Activated CD4-positive, alpha-beta T cell treated with anti-CD3 and anti-CD28 coated beads for 24 hours (primary cell): ENCODE measurements around the gene ARHGAP24.

Experiments
- DNase-seq, 2 donors: peaks; one replicate each; pipeline ENCODE4 v3.0.0-alpha.2; 2020; ENCODE audit warnings: low read depth in 2 of 2

Gene ARHGAP24

DNA sequence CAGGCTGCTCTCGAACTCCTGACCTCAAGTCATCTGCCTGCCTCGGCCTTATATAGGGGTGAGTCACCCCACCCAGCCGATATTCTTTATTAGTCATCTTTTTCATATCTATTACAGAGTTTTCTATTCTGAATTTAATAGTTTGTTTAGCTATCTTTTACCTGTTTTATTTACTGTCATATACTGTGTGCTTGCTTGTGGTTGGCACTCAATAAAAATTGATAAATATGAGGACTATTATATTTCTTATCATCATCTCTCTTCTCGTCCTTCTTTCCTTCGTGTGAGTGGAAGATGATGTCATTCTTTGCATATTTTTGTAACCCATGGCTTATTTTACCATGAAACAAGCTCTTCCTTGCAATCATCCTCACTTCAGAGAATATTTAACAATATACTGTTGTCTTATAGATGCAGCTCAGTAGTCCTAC is 265.5 kb downstream of the ARHGAP24 start:
- no peak for DNase-seq

DNA sequence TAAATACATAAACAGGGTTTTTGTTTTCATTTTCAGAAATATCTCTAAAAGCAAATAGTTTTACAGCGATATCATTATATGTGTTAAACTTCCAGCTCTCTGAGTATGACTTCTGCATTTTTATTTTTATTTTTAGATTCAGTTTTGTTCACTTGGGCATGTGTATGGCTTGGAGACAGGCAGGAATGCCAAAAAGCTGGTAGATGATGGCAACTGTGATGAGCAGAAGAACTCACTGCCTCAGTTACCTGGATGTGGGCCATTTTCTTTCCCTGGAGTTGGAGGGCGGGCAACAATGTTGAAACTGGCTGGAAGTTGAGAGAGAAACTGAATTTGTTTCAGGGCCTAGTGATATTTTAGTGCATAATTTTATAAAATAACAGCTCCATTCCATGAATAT is 266.4 kb downstream of the ARHGAP24 start:
- no peak for DNase-seq

DNA sequence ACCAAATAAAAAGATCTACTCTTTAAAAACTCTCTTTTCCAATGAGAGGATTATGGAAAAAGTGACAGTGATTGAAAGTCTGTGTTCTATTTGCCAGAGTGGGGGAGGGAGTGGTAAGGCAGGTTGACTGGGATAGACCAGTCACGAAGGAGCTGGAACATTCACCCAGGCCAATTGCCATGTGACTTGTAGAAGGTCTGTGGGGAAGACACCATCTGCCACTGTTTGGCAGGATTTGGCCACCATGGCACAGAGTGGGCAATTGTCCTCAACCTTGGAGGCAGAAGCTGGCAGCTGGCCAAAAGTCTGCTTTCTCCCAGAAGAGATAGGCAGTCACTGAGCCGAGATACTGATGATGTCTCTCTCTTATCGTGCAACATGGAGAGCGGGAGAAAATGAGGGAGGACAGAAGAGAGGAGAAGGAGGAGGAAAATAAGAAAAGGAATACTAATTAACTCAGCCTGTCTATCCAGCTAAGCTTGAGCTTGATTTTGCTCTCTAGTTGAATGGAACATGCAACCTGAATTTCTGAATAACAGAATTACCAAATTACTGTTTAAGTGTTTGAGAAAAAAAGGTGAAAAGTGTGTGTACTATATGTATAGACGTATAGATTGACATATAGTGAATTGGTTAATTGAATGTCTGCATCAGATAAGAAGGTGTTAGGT is 267.1 kb downstream of the ARHGAP24 start:
- no peak for DNase-seq

DNA sequence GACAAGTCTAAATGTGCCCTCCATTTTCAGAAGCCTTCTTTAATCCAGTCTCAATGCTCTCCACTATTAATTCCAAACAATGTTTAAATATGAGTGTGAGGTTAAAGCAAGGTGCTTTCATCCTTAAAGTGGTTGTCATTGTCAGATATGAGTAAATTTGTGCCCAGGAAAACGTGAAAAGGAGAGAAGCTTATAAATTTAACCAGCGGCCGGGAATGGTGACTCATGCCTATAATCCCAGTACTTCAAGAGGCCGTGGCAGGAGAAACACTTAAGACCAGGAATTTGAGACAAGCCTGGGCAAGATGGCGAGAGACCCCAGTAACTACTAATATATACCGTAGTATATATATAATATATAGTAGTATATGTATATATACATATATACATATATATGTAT is 270.0 kb downstream of the ARHGAP24 start:
- no peak for DNase-seq

DNA sequence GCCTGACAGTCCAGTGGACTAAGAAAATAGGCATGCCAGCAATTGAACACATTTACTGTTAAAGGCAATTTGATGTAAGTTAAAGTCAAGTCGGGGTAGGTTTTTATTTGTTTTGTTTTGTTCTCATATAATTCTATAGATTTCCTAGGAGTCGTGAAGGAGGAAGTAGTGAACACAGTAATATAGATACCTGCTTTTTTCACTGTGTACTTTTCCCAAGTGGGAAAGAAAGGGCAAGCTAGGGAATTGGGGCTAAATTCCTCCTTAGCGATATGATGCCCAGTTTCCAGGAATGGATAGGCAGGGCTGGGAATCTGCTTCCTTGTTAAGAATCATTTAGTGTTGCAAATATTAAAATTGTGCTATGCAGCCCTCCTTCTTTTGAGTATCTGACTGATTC is 271.0 kb downstream of the ARHGAP24 start:
- no peak for DNase-seq

DNA sequence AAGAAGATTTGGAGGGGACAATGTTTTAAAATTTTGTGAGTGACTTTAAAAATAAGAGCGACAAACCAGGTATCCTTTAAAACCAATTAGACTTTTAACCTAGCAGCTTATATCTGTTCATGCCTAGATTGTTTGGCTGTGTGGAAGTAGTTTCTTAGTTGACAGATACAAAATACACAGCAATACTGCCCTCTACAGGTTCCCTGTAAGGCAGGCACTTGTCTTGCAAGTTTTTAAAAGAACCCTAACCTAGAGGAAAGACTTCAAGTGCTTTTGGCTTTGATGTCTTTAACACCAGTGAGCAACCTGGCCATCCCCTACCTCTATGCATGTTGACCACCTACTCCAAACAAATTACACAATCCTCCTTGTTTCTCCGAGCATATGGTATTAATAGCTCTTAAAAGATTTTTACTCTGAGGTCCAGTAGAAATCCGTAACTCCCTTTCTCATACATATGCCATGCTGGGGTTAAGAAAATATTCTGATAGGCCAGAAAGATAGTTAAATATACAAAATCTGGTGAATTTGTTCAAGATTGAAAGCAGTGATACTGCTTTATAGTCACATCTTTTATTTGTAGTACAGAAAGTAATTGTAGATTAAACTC is 273.0 kb downstream of the ARHGAP24 start:
- DNase-seq = no peak

DNA sequence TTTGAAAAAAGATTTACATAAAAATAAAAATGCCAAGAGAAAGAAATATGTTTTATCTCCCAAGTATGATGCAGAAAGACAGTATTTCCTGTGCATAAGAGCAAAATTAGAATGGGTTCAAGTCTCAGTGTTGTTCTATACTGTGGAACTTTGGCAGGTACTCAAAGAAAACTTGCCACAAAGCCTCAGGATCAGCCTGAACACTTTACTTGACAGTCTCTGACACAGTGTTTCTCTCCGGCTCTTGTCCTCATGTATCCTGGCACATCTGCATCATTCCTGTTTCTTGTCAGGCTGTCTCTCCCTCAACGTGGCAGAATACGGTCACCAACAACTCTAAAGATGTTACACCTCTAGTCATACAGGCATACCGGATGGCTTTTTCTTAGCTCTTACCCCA is 273.7 kb downstream of the ARHGAP24 start:
- no peak for DNase-seq

DNA sequence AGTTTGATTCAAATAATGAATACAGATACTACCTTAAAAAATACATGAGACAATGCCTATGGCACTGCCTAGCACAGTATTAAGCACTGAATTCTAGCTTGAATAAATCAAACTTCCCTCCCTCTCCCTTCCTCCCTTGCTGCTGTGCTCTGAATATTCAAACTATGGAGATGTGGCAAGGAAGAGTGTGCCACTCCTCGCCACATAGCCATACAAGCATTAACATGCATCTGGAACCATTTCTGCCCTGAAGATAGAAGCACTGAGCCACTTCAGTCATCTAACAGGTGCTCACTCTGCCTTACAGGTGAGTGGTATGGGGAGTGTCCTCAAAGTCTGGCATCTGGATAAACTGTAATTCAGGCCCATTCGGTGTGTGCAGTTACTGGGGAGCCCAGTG is 276.9 kb downstream of the ARHGAP24 start:
- no peak for DNase-seq

DNA sequence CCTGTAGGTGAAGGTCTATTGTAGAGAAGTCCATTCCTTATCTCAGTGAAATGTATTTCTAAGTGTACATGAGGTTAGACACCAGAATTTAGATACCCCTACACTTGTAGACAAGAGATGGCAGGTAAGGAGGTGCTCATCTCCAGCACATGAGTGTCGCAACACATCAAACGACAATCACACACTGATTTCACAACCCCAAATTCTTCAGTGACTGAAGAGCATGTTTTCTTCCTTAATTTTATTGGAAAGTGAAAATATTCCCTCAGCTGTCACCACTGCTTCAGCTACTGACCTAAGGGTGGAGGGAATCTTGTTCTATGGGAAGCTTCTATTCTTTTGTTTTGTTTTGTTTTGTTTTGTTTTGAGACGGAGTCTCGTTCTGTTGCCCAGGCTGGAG is 280.3 kb downstream of the ARHGAP24 start:
- no peak for DNase-seq

DNA sequence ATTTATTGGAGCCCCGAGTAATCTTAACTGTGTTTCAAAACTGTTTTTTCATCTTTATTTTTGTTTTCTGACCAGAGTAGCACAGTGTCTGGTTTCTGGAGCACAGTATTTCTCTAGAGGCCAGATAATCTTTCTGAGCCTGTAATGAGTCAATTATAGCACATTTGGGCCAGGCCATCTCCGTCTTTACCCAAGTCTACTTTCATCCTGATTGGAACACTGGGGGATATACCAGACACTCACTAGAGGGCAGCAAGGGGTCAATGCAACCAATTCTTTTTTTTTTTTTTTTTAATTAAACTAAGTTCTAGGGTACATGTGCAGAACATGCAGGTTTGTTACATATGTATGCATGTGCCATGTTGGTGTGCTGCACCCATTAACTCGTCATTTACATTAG is 282.0 kb downstream of the ARHGAP24 start:
- no peak for DNase-seq

DNA sequence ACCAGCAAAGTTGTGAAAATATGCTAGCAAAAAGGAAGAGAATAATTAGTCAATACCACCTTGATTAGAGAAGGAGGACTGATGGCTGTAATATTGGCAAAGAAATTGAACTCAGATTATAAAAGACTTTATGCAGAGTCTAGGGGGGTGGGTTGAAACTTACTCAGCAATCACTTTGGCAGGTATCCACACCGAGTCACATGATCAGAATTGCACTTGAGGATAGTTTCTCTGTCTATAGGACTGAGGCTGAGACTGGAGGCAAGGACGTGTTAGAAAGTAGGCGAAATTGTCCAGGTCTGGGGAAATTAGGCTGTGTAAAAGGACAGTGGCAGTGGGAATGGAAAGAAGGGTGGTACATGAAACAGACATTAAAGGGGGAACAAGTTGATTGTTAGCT is 284.4 kb downstream of the ARHGAP24 start:
- DNase-seq = no peak

DNA sequence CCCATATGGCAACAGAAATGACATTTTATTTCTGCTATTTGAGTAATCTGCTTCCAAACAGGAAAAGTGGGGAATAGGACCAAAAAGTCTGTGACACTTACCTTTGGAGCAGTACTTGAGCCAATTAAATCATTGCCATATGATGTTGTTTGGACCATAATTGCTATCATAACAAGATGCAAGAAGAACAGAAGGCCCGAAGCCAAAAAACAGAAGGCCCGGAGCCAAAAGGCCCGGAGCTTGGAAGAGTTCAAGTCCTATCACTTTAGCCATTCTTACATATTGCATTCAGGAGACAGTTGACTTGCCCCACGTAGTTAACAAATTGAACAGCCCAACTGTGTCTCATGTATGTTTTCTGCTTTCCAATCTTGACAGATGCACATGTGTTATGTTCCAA is 285.6 kb downstream of the ARHGAP24 start:
- no peak for DNase-seq

DNA sequence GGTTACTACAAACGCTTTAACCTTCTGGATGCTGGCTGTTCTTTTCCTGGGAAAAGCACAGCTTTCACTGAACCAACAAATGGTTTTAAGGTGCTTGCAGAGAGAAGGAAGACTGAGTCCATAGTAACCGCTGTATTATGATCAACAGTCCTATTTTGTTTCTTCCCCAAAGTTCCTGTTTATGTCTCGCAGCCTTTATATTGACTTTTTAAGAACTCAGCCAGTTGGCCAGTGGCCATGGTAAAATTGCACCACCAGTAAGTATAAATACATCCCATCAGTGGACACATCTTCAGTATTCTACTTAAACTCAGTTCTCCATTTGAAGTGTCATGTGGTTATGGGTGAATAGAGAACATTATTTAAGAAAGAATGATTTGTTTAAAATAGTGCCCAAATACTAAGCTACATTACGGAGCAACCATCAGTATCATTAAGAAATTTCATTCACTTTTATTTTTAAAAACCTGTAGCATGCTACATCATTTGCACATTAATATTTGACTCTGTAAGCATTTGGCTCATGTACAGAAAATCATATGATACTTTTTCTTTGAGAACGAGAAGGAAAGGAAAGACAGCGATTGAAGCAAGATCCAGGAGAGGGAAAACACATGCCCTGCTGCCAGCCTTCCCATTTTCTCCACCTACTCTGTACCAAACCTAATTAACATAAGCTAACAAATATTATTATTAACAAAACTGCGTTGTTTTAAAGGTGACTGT is 287.0 kb downstream of the ARHGAP24 start:
- no peak for DNase-seq

DNA sequence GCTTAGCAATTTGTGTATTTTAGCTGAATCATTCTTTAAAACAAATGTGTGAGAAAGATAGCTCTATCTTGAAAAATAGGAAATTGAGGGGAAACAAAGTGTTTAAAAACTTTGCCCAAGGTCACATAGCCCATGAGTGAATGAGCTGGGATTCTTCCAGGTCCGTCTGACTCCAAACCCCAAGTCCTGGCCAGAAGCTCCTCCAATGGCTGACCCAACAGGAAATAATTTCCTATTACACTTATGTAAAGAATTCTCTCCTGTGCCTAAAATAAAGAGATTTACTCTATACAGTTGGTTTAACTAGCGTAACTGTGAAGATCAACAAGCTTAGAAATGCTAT is 287.6 kb downstream of the ARHGAP24 start:
- no peak for DNase-seq

DNA sequence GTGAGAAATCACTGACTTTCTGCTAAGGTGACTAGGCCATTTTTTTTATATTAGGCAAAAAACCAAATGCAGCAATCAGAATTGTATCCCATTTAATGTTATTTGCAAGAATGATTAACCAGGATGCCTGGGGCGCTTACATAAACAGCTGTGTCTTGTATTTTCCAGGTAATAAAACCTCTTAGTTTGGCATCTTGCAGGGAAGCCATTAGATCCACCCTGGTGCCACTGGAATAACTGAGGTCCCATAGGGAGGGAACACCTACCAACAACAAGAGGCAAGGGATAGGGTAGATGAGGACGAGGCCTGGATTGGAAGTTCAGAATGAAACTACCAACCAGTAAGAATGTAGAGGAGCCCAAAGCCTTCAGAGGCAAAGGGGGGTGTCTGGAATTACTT is 288.3 kb downstream of the ARHGAP24 start:
- DNase-seq = no peak

DNA sequence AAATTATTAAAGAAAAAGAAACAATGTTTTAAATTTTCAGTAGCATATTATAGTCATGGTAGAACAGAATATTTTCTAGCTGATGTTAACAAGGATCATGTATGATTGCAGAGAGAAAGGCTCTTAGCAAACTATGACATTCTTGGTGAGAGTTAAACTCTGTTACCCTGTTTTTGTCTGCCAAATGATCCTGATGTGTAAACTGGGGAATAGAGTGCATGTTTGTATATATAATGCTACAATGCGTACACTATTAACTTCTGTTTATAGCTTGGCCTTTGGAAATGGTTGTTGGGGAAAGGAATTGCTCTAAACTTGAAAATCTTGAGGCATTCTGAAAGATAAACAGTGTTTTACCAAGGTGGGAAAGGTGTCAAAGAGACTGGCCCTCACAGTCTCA is 292.7 kb downstream of the ARHGAP24 start:
- DNase-seq = no peak

DNA sequence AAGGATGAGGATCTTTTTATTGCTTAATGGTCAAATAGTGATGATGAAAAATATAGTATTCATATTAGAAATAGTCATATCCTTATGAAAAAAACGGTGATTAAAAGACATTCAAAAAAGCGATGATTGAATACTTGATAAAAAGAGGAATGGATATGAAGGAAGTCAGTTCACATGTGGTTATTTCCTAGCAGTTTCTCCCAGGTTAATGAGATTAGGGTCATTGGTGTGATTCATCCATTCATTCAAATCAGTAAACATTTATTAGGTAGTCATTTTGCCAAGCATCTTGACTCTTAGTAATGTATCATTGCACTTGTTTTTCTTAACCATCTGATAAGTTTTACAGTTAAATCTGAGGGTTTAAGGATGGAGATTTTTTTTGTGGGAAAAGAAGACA is 294.1 kb downstream of the ARHGAP24 start:
- no peak for DNase-seq

DNA sequence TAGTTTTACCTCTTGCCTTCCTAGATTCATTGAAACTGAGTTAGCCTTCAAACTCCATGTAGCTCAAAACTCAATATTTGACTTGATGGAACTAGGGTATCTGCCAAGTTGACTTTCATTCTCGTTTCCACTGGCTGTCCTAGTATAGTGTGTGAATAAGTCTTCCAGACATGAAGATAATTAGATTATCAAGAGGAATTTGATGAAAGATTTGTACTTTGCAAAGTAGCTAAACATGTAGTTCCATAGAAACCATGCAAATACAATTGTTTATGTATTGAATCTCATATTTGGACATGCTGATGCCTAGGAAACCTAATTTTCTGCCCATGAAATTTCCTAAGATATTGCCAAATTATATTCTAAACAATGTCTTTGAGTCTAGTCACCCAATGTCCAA is 297.5 kb downstream of the ARHGAP24 start:
- no peak for DNase-seq

DNA sequence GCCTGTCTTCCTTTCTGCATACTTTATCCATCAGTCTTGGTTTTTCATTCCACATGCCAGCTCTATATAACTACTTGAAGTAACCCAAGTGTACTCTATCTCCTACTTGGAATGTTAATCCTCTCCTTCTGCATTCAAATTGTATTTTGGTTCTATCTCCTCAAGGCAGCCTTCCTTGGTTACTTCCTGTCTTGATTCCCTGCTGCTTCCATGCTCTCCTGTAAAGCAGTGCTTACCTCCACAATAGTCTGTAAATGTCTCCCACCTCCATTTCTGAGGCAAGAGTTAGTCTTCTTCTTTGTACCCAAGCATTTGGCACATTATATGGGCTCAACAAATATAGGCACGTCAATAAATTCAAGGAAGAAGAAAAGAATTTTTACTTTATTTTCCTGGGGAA is 298.4 kb downstream of the ARHGAP24 start:
- DNase-seq = no peak

DNA sequence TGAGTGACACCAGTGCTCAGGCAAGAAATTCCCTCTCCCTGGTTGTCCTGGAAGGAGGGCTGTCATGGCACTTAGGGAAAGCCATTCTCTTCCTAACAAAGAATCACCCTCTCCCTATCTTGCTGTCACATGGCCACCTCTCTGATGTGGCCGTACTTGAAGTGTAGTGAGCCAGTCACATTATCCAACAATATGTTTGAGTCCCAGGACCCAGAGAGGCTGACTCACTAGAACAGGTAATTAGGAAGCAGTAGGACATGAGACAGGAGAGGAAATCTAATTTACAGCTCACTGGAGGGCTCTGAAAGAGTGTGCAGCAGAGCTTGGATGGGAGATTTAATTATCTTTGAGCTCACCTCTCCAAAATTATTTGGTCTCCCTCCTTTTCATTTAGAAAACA is 299.1 kb downstream of the ARHGAP24 start:
- DNase-seq = no peak

DNA sequence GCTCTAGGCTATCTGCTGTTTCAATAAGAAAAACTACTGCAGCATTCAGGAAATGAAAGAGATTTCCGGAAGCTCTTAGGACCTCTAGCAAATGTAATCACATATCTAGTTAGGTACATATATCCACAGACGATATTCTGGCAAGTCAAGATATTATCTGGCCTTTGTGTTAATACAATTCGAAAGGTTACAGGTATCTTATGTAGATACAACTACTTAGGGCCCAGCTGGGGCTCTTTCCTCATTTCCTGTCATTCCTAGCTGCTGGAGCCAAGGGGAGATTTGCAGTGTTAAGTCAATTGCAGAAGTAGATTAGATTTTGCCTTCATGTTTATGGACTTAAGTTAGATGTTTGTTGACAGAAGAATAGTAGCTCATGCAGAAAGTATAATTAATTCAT is 299.5 kb downstream of the ARHGAP24 start:
- no peak for DNase-seq

DNA sequence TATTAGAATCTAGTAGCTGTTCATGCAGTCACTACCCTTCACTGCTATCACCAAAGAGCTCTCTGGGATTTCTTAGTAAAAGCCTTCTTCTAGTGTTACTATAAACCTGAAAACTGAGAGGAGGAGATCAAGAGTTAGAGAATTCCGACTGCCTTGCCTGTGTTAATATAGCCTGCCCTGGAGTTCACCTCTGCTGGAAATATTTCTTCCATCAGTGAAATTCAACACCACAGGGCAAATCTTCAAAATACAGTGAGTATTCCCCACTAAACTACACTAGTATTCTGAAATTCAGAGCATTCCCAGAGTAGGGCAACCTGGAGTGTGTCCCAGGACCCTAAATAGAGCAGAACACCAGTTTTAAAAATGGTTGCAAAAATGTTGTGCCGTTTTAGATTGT is 301.1 kb downstream of the ARHGAP24 start:
- DNase-seq = no peak

DNA sequence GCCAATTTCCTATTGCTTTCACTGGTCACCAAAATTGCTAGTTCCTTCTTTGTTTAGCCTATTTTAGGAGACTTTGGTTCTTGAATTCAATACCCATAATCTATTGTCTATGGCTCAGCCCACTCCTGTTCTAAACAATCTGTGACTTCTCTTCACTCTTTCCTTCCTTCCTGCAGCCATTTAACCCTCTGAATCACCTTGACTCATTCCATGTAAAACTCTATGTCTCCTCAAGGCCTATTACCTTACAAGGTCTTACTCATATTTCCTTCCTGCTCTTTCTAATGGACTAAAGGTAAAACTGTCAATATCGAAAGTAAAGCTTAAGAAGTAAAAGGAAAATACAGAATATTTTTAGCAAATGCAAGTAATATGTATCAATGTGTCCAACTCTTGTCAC is 301.6 kb downstream of the ARHGAP24 start:
- DNase-seq = no peak
